ENCODE data around the gene CREBRF.

The CREBRF gene

GRCh38 chr5:173062141-173062540 is 6.0 kb downstream of the CREBRF start:
- no peak overlapping the region for H3K4me2 ChIP-seq (ENCODE audit: insufficient read depth, low read length)
- DNase-seq (no peak), ATAC-seq (ENCODE audit: insufficient read depth, low read depth) (no peak)
- TF ChIP-seq EZH2 (IDR thresholded peaks at IDR 0.05; ENCODE audit: borderline replicate concordance, low read depth, low read length, severe bottlenecking) = no peak
- TF ChIP-seq, protein P1, sequence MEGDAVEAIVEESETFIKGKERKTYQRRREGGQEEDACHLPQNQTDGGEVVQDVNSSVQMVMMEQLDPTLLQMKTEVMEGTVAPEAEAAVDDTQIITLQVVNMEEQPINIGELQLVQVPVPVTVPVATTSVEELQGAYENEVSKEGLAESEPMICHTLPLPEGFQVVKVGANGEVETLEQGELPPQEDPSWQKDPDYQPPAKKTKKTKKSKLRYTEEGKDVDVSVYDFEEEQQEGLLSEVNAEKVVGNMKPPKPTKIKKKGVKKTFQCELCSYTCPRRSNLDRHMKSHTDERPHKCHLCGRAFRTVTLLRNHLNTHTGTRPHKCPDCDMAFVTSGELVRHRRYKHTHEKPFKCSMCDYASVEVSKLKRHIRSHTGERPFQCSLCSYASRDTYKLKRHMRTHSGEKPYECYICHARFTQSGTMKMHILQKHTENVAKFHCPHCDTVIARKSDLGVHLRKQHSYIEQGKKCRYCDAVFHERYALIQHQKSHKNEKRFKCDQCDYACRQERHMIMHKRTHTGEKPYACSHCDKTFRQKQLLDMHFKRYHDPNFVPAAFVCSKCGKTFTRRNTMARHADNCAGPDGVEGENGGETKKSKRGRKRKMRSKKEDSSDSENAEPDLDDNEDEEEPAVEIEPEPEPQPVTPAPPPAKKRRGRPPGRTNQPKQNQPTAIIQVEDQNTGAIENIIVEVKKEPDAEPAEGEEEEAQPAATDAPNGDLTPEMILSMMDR (IDR thresholded peaks at IDR 0.05; ENCODE audit: borderline replicate concordance, extremely low read depth, low read length, poor library complexity, severe bottlenecking) = no peak
- peaks cover 5% of the 10 kb centered on the region for H4K20me1 ChIP-seq (ENCODE audit: insufficient read depth, low read length)
- peaks cover 75% of the 10 kb centered on the region for H3K79me2 ChIP-seq (ENCODE audit: insufficient read depth, low read length)
- no peak overlapping the region for H3K4me3 ChIP-seq (ENCODE audit: low read depth in 1 of 2, low read length in 2 of 2)
- H3K36me3 ChIP-seq (ENCODE audit: insufficient read depth, low read length) = no peaks in the 10 kb centered on the region; the same call in 1 of the 2 replicates
- no peak overlapping the region for H2AFZ ChIP-seq (ENCODE audit: low read depth, low read length)
- no peak overlapping the region for H3K9ac ChIP-seq (ENCODE audit: low read depth, low read length)
- peaks cover 16% of the 10 kb centered on the region for H3K4me1 ChIP-seq (ENCODE audit: insufficient read depth, low read length)
- H3K27me3 ChIP-seq (ENCODE audit: insufficient read depth, low read length, poor library complexity) = no peaks in the 10 kb centered on the region
- H3K27ac ChIP-seq (ENCODE audit: low read length) = no peak overlapping the region
- no peaks in the 10 kb centered on the region for H3K9me3 ChIP-seq (ENCODE audit: insufficient read depth, low read length, severe bottlenecking)

- peaks cover 7% of the 10 kb centered on the region; the same call in 1 of the 2 replicates for H3K4me1 ChIP-seq (ENCODE audit: insufficient read depth, low read length)
- H3K27ac ChIP-seq (ENCODE audit: low read length) = no peak overlapping the region
- no peak overlapping the region for H3K9ac ChIP-seq (ENCODE audit: low read depth, low read length)
- peak overlapping the region; percentile 47; the same call in 1 of the 2 replicates for H3K4me2 ChIP-seq (ENCODE audit: insufficient read depth, low read length)
- no peak for TF ChIP-seq EZH2 (IDR thresholded peaks at IDR 0.05; ENCODE audit: borderline replicate concordance, low read depth, low read length, severe bottlenecking)
- TF ChIP-seq, protein P1 (IDR thresholded peaks at IDR 0.05; ENCODE audit: borderline replicate concordance, extremely low read depth, low read length, poor library complexity, severe bottlenecking) = no peak
- peak; percentile 70; the same call in 2 of the 3 replicates for ATAC-seq (ENCODE audit: insufficient read depth, low read depth)
- no peaks in the 10 kb centered on the region for H3K27me3 ChIP-seq (ENCODE audit: insufficient read depth, low read length, poor library complexity)
- peaks cover 4% of the 10 kb centered on the region; the same call in 1 of the 2 replicates for H4K20me1 ChIP-seq (ENCODE audit: insufficient read depth, low read length)
- no peak overlapping the region for H3K4me3 ChIP-seq (ENCODE audit: low read depth in 1 of 2, low read length in 2 of 2)
- no peaks in the 10 kb centered on the region for H3K36me3 ChIP-seq (ENCODE audit: insufficient read depth, low read length)
- H3K79me2 ChIP-seq (ENCODE audit: insufficient read depth, low read length) = peaks cover 60% of the 10 kb centered on the region
- H3K9me3 ChIP-seq (ENCODE audit: insufficient read depth, low read length, severe bottlenecking) = no peaks in the 10 kb centered on the region
- H2AFZ ChIP-seq (ENCODE audit: low read depth, low read length) = no peak overlapping the region; the same call in 1 of the 2 replicates
- DNase-seq = no peak
Measured at GRCh38 chr5:173065155-173065554, 9.0 kb downstream of the CREBRF start.

- H2AFZ ChIP-seq (ENCODE audit: low read depth, low read length) = no peak overlapping the region
- H3K27ac ChIP-seq (ENCODE audit: low read length) = no peak overlapping the region
- H3K27me3 ChIP-seq (ENCODE audit: insufficient read depth, low read length, poor library complexity) = no peaks in the 10 kb centered on the region
- H3K9me3 ChIP-seq (ENCODE audit: insufficient read depth, low read length, severe bottlenecking) = no peaks in the 10 kb centered on the region
- H3K36me3 ChIP-seq (ENCODE audit: insufficient read depth, low read length) = no peaks in the 10 kb centered on the region
- no peak overlapping the region for H3K9ac ChIP-seq (ENCODE audit: low read depth, low read length)
- TF ChIP-seq, protein P1 (IDR thresholded peaks at IDR 0.05; ENCODE audit: borderline replicate concordance, extremely low read depth, low read length, poor library complexity, severe bottlenecking) = no peak
- no peak for TF ChIP-seq EZH2 (IDR thresholded peaks at IDR 0.05; ENCODE audit: borderline replicate concordance, low read depth, low read length, severe bottlenecking)
- H3K4me3 ChIP-seq (ENCODE audit: low read depth in 1 of 2, low read length in 2 of 2) = no peak overlapping the region
- peaks cover 10% of the 10 kb centered on the region for H4K20me1 ChIP-seq (ENCODE audit: insufficient read depth, low read length)
- H3K4me2 ChIP-seq (ENCODE audit: insufficient read depth, low read length) = no peak overlapping the region
- ATAC-seq (ENCODE audit: insufficient read depth, low read depth) (no peak), DNase-seq (no peak)
- peaks cover 39% of the 10 kb centered on the region for H3K79me2 ChIP-seq (ENCODE audit: insufficient read depth, low read length)
- H3K4me1 ChIP-seq (ENCODE audit: insufficient read depth, low read length) = peaks cover 6% of the 10 kb centered on the region; the same call in 1 of the 2 replicates
Measured at GRCh38 chr5:173069671-173070070, 13.5 kb downstream of the CREBRF start.
